Osteocyte (in vitro differentiated cells): Measurements from ENCODE around the gene RAB21. TPM values are rescaled to one million over a fixed set of nuclear protein-coding genes. Genes with fewer than 3 reads are reported as not detected.

Source experiments
- DNase-seq: peaks from one replicate; pipeline ENCODE4 v3.0.0; 2021; ENCODE audit warnings: mixed read lengths; ENCODE audit not compliant: unreplicated experiment; ENCODE audit errors: extremely low spot score
- H3K27ac Mint-ChIP-seq: one replicate; pipeline ENCODE4 v1.8.0; 2021; ENCODE audit warnings: mild to moderate bottlenecking, mixed read lengths; ENCODE audit not compliant: unreplicated experiment
- H3K27me3 Mint-ChIP-seq: one replicate; pipeline ENCODE4 v1.8.0; 2021; ENCODE audit warnings: mixed read lengths; ENCODE audit not compliant: unreplicated experiment
- H3K36me3 Mint-ChIP-seq: one replicate; pipeline ENCODE4 v1.8.0; 2021; ENCODE audit warnings: mixed read lengths; ENCODE audit not compliant: unreplicated experiment
- H3K4me1 Mint-ChIP-seq: one replicate; pipeline ENCODE4 v1.8.0; 2021; ENCODE audit warnings: mixed read lengths; ENCODE audit not compliant: unreplicated experiment
- H3K4me3 Mint-ChIP-seq: one replicate; pipeline ENCODE4 v1.8.0; 2021; ENCODE audit warnings: mild to moderate bottlenecking, moderate library complexity, mixed read lengths; ENCODE audit not compliant: unreplicated experiment
- H3K9me3 Mint-ChIP-seq: one replicate; pipeline ENCODE4 v1.8.0; 2021; ENCODE audit warnings: mixed read lengths; ENCODE audit not compliant: unreplicated experiment
- total RNA-seq: library from RNA; stranded (reverse); gene quantifications from 2 replicates; pipeline ENCODE4 v1.2.1, GENCODE V29; 2021
- TF ChIP-seq, protein P1 (sequence below): fragments of 200-600 bp; sonication (generic); IDR thresholded peaks from 2 replicates; pipeline ENCODE4 v1.5.0; 2021; ENCODE audit warnings: antibody characterized with exemption, mild to moderate bottlenecking, moderate library complexity

Gene RAB21
- total RNA-seq, 1 donor from 2014 or later = 70.6 TPM

DNA sequence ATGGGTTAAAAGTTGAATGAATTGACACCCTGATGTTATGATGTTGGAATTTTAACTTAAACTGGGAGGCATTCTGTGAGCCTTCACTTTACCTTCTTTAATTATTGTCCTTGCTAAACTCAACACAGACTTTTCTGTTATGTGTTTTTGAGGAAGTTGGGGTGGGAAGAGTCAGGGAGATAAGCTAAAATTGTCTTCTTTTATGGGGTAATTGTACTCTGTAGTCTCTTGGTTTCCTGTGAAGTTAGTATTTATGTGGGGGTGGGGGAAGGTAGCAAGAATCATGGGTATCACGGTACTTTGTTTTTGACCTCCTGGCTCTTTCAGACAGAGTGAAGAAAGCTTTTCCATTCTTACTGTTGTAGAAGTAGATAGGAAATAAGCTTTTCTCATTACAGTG lies 32.9 kb downstream of the RAB21 start:
- H3K4me1 Mint-ChIP-seq = no peaks in the 10 kb centered on the region
- H3K36me3 Mint-ChIP-seq = peaks cover 36% of the 10 kb centered on the region
- H3K27ac Mint-ChIP-seq = no peak overlapping the region
- no peak for DNase-seq
- H3K4me3 Mint-ChIP-seq = no peak overlapping the region
- TF ChIP-seq, protein P1, sequence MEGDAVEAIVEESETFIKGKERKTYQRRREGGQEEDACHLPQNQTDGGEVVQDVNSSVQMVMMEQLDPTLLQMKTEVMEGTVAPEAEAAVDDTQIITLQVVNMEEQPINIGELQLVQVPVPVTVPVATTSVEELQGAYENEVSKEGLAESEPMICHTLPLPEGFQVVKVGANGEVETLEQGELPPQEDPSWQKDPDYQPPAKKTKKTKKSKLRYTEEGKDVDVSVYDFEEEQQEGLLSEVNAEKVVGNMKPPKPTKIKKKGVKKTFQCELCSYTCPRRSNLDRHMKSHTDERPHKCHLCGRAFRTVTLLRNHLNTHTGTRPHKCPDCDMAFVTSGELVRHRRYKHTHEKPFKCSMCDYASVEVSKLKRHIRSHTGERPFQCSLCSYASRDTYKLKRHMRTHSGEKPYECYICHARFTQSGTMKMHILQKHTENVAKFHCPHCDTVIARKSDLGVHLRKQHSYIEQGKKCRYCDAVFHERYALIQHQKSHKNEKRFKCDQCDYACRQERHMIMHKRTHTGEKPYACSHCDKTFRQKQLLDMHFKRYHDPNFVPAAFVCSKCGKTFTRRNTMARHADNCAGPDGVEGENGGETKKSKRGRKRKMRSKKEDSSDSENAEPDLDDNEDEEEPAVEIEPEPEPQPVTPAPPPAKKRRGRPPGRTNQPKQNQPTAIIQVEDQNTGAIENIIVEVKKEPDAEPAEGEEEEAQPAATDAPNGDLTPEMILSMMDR = no peak
- no peaks in the 10 kb centered on the region for H3K9me3 Mint-ChIP-seq
- H3K27me3 Mint-ChIP-seq = no peaks in the 10 kb centered on the region

DNA sequence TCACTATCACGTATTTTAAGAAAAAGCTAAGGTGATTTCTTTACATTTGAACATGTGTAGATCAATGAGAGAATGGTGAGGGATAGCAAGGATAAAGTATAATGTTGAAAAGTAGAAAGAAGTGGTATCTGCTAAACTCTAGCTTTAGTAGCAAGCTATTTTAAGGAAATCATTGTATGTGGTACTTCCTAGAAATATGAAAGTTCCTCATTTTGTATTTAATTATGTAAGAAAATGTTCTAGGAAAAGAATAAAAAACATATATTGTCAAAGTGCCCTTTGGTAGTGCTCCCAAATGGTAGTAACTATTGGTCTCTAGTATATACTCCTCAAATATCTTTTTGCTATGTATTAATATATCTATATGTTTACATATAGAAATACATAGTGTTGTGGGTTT lies 35.7 kb downstream of the RAB21 start:
- TF ChIP-seq, protein P1 = no peak
- peaks cover 23% of the 10 kb centered on the region for H3K36me3 Mint-ChIP-seq
- no peaks in the 10 kb centered on the region for H3K9me3 Mint-ChIP-seq
- no peak overlapping the region for H3K4me3 Mint-ChIP-seq
- no peaks in the 10 kb centered on the region for H3K27me3 Mint-ChIP-seq
- DNase-seq = no peak
- no peak overlapping the region for H3K27ac Mint-ChIP-seq
- H3K4me1 Mint-ChIP-seq = no peaks in the 10 kb centered on the region

DNA sequence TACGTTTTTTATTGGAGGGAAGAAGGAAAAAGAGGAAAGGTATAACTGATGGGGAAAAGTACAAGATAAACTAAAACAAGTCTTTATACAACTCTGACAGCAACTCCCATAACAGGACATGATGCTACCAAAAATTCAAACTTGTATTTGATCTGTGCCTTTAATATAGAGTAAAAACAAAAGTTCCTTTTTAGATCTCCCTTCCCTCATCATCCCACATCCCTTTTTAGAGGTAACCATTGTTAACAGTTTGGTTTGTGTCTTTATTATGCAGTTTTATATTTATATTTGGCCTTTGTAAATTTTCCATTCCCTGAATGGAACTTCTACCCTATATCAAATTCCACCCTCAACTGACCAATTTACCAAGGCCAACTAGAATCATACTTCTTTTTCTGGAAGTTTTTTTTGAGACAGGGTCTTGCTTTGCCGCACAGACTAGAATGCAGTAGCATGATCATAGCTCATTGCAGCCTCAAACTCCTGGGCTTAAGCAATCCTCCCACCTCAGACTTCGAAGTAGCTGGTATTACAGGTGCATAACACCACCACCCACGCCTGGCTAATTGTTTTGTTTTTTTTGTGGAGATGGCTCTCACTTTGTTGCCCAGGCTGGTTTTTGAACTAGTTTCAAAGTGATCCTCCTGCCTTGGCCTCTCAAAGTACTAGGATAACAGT lies 36.9 kb downstream of the RAB21 start:
- H3K27ac Mint-ChIP-seq = no peak overlapping the region
- DNase-seq = no peak

DNA sequence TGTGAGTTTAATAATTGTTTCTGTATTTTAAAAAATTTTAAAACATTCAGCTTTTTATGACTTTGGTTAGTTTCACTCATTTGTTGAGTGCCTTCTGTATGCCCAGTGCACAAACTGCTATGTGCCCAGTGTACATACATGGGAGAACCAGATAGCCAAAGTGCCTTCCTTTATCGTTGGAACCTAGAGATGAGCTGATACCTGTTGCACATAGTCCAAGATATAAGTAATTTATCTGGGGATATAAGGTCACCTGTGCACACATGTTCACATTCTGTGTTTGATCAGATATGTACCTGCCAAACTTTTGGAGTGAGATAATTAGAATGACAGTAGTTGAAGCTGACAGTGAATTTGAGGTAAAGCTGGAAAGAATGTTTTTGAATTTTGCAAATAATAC lies 37.9 kb downstream of the RAB21 start:
- no peaks in the 10 kb centered on the region for H3K9me3 Mint-ChIP-seq
- no peak overlapping the region for H3K27ac Mint-ChIP-seq
- TF ChIP-seq, protein P1 = no peak
- H3K36me3 Mint-ChIP-seq = peaks cover 11% of the 10 kb centered on the region
- DNase-seq = no peak
- no peak overlapping the region for H3K4me3 Mint-ChIP-seq
- H3K27me3 Mint-ChIP-seq = no peaks in the 10 kb centered on the region
- no peaks in the 10 kb centered on the region for H3K4me1 Mint-ChIP-seq

More for the DNA sequence above, 36.9 kb downstream of the RAB21 start:
- Mint-ChIP-seq H3K27me3 (no peaks in the 10 kb centered on the region), H3K36me3 (peaks cover 18% of the 10 kb centered on the region), H3K9me3 (no peaks in the 10 kb centered on the region), H3K4me3 (no peak overlapping the region), H3K4me1 (no peaks in the 10 kb centered on the region)
- TF ChIP-seq, protein P1 = no peak

DNA sequence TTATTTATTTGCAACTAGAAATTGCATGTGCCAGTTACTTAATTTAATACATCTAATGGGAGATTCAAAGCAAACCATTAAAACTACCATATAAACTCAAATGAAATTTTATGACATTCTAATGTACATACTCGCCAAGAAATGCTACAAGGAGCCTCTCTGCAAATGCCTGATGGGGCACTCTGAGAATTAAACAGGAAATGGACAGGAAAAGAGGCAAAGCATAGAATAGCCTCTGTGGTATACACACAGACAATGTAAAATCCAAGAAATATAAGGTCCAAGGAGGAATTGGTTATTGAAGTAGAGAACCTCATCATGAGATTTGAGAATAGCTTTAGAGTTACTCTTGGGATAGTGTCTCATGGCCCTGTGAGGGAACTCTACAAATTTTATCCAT lies 41.2 kb downstream of the RAB21 start:
- no peak overlapping the region for H3K4me3 Mint-ChIP-seq
- peaks cover 5% of the 10 kb centered on the region for H3K9me3 Mint-ChIP-seq
- no peaks in the 10 kb centered on the region for H3K4me1 Mint-ChIP-seq
- no peak for DNase-seq
- no peak overlapping the region for H3K27ac Mint-ChIP-seq
- H3K27me3 Mint-ChIP-seq = no peaks in the 10 kb centered on the region
- TF ChIP-seq, protein P1 = no peak
- no peaks in the 10 kb centered on the region for H3K36me3 Mint-ChIP-seq
